Stimulated activated CD8-positive, alpha-beta memory T cell treated with anti-CD3 and anti-CD28 coated beads, Interleukin-7, amount 100 ng/mL, for 24 hours (primary cell): ENCODE measurements around the gene ROBO4.

Source experiments
- DNase-seq: peaks from one replicate; pipeline ENCODE4 v3.0.0-alpha.2; 2020; ENCODE audit warnings: low read depth

The ROBO4 gene

GRCh38 chr11:124918950-124919349, 21.3 kb upstream of the ROBO4 start, which contains the start of gene HEPN1:
Gene HEPN1, plus strand, starts transcription at chr11:124919250.
- no peak for DNase-seq

DNA sequence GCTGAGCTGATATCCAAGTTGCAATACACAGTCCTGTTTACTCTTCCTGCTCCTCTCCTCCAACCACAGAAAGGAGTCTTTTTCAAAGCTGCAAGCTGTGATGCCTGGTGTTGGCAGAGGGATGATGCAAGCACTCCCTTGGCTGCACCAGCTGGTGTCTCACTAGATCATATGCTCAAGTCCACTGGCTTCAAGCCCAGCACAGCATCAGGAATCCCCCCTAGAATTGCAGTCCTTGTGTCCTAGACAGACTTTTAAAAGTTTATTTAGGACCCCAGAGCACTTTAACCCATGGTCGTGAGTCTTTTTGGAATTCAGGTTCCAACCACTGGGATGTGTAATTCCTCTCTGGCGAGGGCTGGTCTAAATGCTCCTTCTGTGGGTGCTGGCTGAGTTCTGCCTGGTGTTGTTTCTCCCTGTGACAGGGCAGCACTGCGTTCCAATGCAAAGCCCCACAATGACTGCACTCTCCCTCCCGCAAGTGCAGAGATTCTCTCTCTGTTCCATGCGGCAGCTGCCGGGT, 19.5 kb upstream of the ROBO4 start:
- DNase-seq, result no peak

DNA sequence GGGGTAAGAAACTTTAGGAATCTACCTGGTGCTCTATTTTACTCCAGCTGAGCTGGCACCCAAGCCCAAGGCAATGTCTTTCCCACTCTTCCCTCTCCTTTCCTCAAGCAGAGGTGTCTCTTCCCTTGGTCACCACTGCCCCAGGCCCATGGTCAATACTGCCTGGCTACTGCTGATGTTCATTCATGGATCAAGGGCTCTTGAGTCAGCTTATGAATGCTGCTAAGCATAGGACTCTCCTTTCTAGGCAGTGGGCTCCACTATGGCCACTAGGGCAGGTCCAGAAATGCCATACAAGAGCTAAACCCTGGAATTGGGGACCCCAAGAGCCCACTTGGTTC, 18.7 kb upstream of the ROBO4 start:
- DNase-seq, result no peak

GRCh38 chr11:124915541-124916369, 18.1 kb upstream of the ROBO4 start:
- DNase-seq, result no peak

DNA sequence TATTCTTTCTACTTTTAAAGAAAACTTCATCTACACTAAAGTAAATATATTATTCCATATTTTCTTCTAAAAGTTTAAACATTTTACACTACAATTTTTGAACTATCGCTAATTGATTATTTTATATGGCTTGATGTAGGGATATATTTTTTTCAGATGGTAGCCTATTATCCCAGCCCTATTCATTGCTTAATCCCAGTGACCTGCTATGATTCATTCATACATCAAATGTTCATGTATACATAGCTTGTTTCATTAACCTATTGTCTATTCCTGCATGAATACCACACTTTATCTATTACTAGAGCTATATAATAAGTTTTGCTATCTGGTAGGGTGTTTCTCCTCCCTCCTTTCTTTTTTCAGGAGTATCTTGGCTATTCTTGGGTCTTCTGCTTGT, 5.0 kb upstream of the ROBO4 start:
- no peak for DNase-seq

GRCh38 chr11:124900464-124900863, 2.8 kb upstream of the ROBO4 start:
- no peak for DNase-seq

GRCh38 chr11:124899383-124900145, 1.9 kb upstream of the ROBO4 start:
- DNase-seq, result no peak

GRCh38 chr11:124898711-124899110, 1.0 kb upstream of the ROBO4 start:
- DNase-seq, result no peak

GRCh38 chr11:124898263-124898680, 607 bp upstream of the ROBO4 start:
- no peak for DNase-seq

GRCh38 chr11:124896821-124897391, 759 bp downstream of the ROBO4 start:
- DNase-seq, result no peak

- no peak for DNase-seq
These were observed 1.5 kb downstream of the ROBO4 start for GRCh38 chr11:124896071-124896750.

DNA sequence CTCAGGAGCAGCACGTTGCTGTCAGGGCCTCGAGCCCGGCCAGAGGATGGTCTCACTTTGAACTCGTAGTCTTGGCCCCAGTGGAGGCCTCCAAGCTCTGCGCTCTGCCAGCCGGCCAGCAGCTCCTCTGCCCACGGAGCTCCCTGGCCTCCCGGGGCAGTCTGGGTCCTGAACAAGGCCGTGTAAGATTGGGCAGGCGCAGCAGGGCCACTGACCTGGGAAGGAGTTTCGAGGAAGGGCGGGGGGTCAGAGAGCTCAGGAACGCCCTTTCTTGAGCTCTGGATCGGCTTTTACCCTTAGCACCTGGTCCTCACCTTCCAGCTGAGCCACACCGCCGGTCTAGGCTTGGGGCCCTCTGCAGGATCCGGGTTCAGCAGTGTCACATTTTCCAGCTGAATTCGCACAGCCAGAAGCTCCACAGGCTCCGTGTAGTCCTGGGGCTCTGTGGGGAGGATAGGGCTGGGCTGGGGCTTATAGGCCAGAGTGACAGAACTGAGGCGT, 2.1 kb downstream of the ROBO4 start:
- DNase-seq, result no peak

DNA sequence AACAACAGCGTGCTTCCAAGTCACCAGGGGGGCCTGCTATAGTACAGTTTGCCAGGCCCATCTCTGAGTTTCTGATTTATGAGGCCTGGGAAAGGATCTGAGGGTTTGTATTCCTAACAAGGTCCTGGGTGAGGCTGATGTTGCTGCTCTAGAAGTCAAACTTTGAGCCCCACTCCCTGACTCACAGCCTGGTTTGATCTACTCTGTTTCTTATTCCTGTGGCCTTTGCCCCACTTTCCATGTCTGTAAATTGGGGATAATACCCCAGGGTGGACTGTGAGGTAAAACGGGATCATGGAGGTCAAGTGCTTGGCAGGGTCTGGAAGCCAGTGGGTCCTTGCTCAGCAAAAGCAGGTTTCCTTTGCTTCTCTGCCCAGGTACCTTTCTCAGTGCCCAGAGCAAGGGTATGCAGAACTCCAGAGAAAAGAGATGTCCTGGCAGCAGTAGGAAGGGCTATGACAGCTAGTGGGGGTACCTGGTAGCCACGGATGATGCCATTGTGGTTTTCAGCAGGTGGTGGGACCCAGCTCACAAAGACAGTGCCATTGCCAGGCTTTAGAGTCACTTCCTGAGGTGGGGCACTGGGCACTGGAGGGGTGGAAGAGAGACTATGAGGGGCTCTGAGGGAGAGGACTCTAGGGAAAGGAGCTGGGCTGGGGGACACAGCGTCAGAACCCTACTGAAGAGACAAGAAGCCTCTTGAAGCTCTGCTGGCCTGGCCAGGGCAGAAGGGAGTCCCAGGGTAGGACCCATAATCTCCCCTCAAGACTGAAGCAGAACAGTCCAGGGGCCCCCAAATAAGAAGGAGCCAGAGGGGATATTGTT, 2.8 kb downstream of the ROBO4 start:
- DNase-seq, result no peak

DNA sequence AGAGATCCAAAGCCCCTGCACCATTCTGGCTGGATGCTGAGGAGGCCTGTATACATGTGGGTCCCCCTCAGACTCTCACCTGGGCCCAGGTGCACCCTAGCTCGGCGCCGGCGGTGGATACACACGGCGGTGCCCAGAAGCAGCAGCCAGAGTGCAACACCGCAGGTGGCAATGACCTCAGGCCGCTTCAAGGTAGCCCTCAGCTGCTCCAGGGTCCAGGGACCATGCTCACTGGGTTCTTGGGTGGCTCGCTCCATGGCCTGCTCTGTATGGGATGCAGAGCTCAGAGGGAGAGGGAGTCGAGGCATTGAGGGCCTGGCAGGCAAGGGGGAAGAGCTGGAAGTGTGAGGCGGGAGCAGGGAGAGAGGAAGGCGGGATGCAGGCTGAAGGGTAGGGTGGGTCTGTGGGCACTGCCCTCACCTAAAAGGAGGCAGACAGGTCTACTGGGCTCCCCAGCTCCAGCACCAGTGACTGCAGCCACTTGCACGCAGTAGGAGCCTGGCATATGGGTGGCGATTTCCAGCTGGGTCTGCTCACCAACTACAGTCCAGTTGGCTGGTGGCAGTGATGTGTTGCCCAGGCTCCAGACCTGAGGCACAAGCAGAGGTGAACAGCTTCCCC, 3.8 kb downstream of the ROBO4 start:
- no peak for DNase-seq

DNA sequence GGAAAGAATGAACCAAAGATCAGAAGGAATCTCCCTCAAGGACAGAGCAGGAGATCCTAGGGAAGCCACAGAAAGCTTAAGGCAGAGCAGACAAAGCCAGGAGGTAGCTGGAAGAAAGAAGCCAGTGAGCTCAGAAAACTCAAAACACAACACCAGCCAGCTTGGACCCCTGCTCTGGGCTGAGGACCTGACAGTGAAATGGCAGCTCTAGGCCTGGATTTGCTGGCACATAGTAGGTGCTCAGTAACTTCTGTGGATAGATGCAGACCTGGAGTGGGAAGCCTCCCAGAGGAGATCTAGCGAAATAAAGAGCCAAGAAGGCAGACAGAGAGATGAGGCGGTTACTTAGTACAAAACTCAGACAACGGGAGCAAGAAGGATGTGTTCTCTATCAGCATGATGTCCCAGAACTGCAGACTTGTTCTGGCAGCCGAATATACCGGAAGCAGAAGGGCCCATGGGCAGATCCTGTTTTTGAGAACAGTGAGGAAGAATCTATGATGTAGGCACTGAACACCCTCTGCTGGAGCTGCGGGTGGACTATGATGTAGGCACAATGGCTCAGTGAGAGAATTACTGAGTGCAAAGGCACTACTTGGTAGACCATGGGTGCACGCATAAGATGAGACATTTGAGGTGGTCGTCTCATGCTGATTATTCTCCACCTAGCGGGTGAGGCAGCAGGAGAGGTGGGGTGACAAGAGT, 4.8 kb downstream of the ROBO4 start:
- no peak for DNase-seq

- no peak for DNase-seq
These were observed 5.5 kb downstream of the ROBO4 start for GRCh38 chr11:124892146-124892545.

DNA sequence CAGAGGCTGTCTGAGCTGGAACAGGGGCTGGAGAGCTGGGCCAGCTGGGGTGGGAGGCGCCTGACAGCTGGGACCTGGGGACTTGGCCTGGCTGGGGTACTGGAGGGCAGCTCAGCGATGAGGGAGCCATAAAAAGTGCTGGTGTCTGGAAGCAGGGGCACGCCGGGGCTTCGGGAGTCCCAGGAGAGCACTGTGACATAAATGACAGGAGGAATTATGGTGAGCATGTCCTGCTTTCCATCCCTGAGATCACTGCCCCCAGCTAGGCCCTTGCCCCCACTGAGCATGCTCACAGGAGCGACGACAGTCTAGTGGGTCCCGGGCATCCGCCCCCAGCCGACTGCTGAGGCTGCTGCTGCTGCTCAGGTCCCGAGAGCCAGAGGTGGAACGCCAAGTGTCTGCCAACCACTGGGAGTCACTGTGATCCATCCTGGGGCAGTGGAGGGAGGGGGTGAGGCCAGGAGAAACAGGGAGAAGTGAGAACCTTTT, 6.2 kb downstream of the ROBO4 start:
- no peak for DNase-seq

DNA sequence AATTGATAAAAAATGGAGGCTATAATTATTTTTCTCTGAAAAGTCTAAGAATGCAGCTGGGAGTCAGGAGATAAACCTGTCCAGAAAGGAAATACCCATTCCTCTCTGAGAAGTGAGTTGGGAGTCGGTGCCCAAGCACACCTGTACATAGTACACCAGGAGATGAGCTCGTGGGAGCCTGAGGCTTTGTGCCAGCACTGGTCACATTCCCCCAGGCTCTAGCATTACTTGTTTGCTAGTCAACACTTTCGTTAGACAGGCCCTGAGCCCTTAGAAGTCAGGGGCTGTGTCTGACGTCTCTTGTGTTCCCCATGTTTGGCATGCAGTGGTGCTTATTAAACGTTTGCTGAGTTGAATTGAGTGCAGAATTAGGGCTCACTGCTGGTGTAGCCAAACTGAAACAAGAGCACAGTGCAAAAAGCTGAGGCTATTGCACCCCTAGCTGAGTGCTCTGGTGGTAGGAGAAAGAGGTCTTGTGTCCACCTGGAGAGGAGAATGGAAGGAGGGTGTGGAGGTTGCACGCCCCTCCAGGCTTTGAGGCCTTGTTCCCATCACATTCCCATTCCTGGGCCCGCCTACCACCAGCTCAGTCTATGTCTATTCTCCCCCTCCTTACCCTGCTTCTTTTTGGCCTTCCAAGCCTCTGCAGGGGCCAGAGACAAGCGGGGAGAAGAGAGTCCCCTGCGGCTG, 6.8 kb downstream of the ROBO4 start:
- no peak for DNase-seq

GRCh38 chr11:124890151-124890550, 7.5 kb downstream of the ROBO4 start:
- DNase-seq, result no peak
